RWPE2 (cell line): ENCODE results near the gene IKZF5.

ENCODE experiments used
- ATAC-seq: fragments of 200-7000 bp; cut with Tn5 transposase; 3 replicates; pipeline ENCODE4 v1.9.1; 2021; ENCODE audit warnings: low read depth
- DNase-seq: peaks from one replicate; pipeline ENCODE4 v3.0.0-alpha.2; 2020; ENCODE audit warnings: low spot score
- H3K27ac ChIP-seq: fragments of 450-650 bp; 2 replicates; pipeline ENCODE4 v1.5.1; 2017; ENCODE audit warnings: mild to moderate bottlenecking; ENCODE audit not compliant: poor library complexity, severe bottlenecking
- H3K27me3 ChIP-seq: fragments of 250-450 bp; sonication (Bioruptor Pico); 2 replicates; pipeline ENCODE4 v1.5.1; 2021; ENCODE audit warnings: mild to moderate bottlenecking, moderate library complexity; ENCODE audit not compliant: insufficient read depth, poor library complexity, severe bottlenecking
- H3K36me3 ChIP-seq: fragments of 250-450 bp; sonication (Bioruptor Pico); 2 replicates; pipeline ENCODE4 v1.5.1; 2020; ENCODE audit warnings: low read depth, mild to moderate bottlenecking, moderate library complexity
- H3K4me1 ChIP-seq: fragments of 250-450 bp; sonication (Bioruptor Pico); 2 replicates; pipeline ENCODE4 v1.5.1; 2021; ENCODE audit warnings: mild to moderate bottlenecking, moderate library complexity; ENCODE audit not compliant: insufficient read depth, poor library complexity, severe bottlenecking
- H3K4me3 ChIP-seq: fragments of 250-450 bp; sonication (Bioruptor Pico); 2 replicates; pipeline ENCODE4 v1.5.1; 2021; ENCODE audit warnings: mild to moderate bottlenecking, moderate library complexity; ENCODE audit not compliant: severe bottlenecking
- H3K9me3 ChIP-seq: fragments of 250-450 bp; sonication (Bioruptor Pico); 2 replicates; pipeline ENCODE4 v1.5.1; 2021; ENCODE audit warnings: mild to moderate bottlenecking, moderate library complexity; ENCODE audit not compliant: severe bottlenecking
- TF ChIP-seq, protein P1 (sequence below): fragments of 450-650 bp; IDR thresholded peaks from one replicate; pipeline ENCODE4 v1.5.1; 2017; ENCODE audit warnings: mild to moderate bottlenecking, moderate library complexity; ENCODE audit not compliant: poor library complexity, severe bottlenecking

Gene IKZF5

DNA sequence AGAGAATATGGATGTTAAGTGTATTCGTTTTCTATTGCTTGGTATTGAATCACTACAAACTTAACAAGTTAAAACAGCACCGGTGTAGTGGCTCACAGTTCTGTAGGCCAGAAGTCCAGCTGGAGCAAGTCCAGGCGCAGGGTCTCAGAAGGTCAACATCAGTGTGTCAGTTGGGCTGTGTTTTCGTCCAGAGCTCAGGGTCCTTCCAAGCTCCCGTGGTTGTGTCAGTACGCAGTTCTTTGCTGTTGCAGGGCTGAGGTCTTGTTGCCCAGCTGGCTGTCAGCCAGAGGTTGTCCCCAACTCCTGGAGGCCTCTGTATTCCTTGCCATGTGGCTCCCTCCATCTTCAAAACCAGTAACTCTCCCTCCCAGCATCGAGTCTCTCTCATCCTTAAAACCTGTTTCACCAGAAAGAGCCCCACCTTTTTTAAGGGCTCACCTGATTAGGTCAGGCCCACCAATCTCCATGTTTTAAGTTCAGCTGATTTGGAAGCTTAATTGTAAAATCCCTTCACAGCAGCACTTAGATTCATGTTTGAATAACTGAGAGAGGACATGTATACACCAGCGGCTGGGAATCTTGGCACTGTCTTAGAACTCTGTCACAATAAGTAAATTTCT lies 27.0 kb upstream of the IKZF5 start:
- DNase-seq (no peak), ATAC-seq (no peak)
- no peak overlapping the region for H3K4me3 ChIP-seq
- no peaks in the 10 kb centered on the region for H3K9me3 ChIP-seq
- H3K27ac ChIP-seq: no peak overlapping the region
- TF ChIP-seq, protein P1, sequence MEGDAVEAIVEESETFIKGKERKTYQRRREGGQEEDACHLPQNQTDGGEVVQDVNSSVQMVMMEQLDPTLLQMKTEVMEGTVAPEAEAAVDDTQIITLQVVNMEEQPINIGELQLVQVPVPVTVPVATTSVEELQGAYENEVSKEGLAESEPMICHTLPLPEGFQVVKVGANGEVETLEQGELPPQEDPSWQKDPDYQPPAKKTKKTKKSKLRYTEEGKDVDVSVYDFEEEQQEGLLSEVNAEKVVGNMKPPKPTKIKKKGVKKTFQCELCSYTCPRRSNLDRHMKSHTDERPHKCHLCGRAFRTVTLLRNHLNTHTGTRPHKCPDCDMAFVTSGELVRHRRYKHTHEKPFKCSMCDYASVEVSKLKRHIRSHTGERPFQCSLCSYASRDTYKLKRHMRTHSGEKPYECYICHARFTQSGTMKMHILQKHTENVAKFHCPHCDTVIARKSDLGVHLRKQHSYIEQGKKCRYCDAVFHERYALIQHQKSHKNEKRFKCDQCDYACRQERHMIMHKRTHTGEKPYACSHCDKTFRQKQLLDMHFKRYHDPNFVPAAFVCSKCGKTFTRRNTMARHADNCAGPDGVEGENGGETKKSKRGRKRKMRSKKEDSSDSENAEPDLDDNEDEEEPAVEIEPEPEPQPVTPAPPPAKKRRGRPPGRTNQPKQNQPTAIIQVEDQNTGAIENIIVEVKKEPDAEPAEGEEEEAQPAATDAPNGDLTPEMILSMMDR: no peak
- H3K27me3 ChIP-seq: no peaks in the 10 kb centered on the region
- H3K4me1 ChIP-seq: no peaks in the 10 kb centered on the region
- no peaks in the 10 kb centered on the region for H3K36me3 ChIP-seq

DNA sequence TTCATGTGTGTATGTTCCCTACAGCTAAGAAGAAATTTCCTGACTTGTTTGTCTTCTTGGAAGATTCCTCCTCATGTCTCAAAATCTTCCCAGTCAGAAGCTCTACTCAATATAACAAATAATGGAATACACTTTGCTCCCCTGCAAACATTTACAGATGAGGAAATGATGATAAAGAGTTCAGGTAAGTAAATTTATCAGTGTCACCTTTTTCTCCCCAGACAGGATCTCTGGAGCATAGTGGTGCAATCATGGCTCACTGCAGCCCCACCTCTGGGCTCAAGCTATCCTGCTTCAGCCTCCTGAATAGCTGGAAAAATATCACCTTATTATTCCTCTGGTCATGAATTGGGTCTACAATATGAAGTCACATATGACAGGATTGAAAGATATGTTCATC lies 25.7 kb upstream of the IKZF5 start:
- TF ChIP-seq, protein P1: no peak
- DNase-seq: no peak
- ATAC-seq: no peak
- Histone ChIP-seq H3K9me3 (no peaks in the 10 kb centered on the region), H3K36me3 (no peaks in the 10 kb centered on the region), H3K4me3 (no peak overlapping the region), H3K4me1 (no peaks in the 10 kb centered on the region), H3K27me3 (no peaks in the 10 kb centered on the region), H3K27ac (no peak overlapping the region)

DNA sequence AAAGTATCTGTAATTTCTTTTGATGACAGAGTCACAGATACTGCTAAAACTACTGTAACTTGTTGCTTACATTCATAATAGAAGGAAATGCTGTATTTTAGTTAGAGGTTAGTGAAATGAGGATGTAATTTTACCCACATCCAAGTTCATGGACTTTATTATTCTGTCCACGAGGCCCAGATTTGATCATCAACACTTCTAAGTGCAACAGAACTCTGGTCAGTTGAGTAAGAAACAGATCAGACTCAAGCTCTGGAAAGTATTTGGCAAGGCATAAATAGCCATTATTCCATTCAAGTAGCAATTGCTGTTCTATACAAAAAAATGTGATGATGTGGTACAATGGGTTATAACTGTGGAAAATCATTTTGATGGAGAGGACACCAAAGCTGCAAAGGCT lies 22.5 kb upstream of the IKZF5 start:
- ATAC-seq (no peak), DNase-seq (no peak)
- no peak overlapping the region for H3K4me3 ChIP-seq
- H3K36me3 ChIP-seq: no peaks in the 10 kb centered on the region
- H3K27ac ChIP-seq: no peak overlapping the region
- H3K4me1 ChIP-seq: no peaks in the 10 kb centered on the region
- no peaks in the 10 kb centered on the region for H3K9me3 ChIP-seq
- H3K27me3 ChIP-seq: no peaks in the 10 kb centered on the region
- TF ChIP-seq, protein P1: no peak

DNA sequence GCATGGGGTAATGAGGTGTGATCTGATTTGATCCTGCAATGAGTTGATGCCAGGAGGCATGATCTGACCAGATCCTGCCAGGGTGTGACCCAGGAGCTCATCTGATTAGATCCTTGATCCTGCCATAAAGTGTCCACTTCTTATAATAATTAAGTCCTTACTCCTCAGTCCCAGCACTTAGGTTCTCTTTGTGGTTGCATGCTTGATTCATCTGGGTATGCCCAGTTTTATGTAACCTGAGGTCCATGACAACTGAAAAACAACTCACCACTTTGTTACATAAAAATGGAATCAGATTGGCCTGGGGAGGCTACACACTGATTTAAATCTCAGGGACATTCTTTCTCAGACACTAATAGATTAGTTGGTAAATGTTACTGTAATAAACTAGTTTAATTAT lies 19.3 kb upstream of the IKZF5 start:
- no peaks in the 10 kb centered on the region for H3K27me3 ChIP-seq
- ATAC-seq (no peak; the same call in 2 of the 3 replicates), DNase-seq (no peak)
- TF ChIP-seq, protein P1: no peak
- no peaks in the 10 kb centered on the region for H3K9me3 ChIP-seq
- no peaks in the 10 kb centered on the region for H3K36me3 ChIP-seq
- H3K4me3 ChIP-seq: no peak overlapping the region
- no peaks in the 10 kb centered on the region for H3K4me1 ChIP-seq
- no peak overlapping the region for H3K27ac ChIP-seq

GRCh38 chr10:123026302-123026701 lies 17.7 kb upstream of the IKZF5 start:
- no peaks in the 10 kb centered on the region for H3K4me1 ChIP-seq
- TF ChIP-seq, protein P1: no peak
- no peak overlapping the region for H3K4me3 ChIP-seq
- no peak for DNase-seq
- no peaks in the 10 kb centered on the region for H3K9me3 ChIP-seq
- no peaks in the 10 kb centered on the region for H3K36me3 ChIP-seq
- H3K27ac ChIP-seq: no peak overlapping the region
- no peaks in the 10 kb centered on the region for H3K27me3 ChIP-seq
- no peak for ATAC-seq
